ENCODE data around the gene KDM1B. TPM values are rescaled to one million over a fixed set of nuclear protein-coding genes. Genes with fewer than 3 reads are reported as not detected.
A peak's percentile ranks its signal among the peaks of the same experiment; 100 is the strongest.

The KDM1B gene
- total RNA-seq, 4 donors from 2014 or later, result 46.2 to 89.5 (median 70.8) TPM

- 29 to 30% methylated on average over 1 of the region's 1 CpG for WGBS, 2 donors
- no peak for DNase-seq
- Histone ChIP-seq H3K36me3 (no peaks in the 10 kb centered on the region), H3K9me3 (no peaks in the 10 kb centered on the region), H3K27me3 (no peaks in the 10 kb centered on the region), H3K4me1 (peaks cover 48 to 56% of the 10 kb centered on the region in 2 donors), H3K27ac (peak overlapping the region; percentile 88 to 93 (median 89)), H3K4me3 (replicated peaks in 1 of 3) (no peak overlapping the region)
- intact Hi-C loops (cut with DNase I), result no loop called here
- TF ChIP-seq CTCF (IDR thresholded peaks at IDR 0.05), result no peak
These were observed 30.4 kb downstream of the KDM1B start for GRCh38 chr6:18185624-18186023.

- intact Hi-C loops (cut with DNase I), result no loop called here
- Histone ChIP-seq H3K9me3 (no peaks in the 10 kb centered on the region), H3K4me1 (peaks cover 48 to 56% of the 10 kb centered on the region in 2 donors), H3K27ac (peak overlapping the region; percentile 88 to 98 (median 89)), H3K36me3 (peaks cover 0 to 2% of the 10 kb centered on the region in 2 donors), H3K27me3 (no peaks in the 10 kb centered on the region), H3K4me3 (replicated peaks in 1 of 3) (no peak overlapping the region)
- TF ChIP-seq POLR2A (IDR thresholded peaks at IDR 0.05), result peak in 1 of 2 donors; percentile 30
- no peak for TF ChIP-seq CTCF (IDR thresholded peaks at IDR 0.05)
- 11 to 23% methylated on average over 2 of the region's 2 CpGs for WGBS, 2 donors
- peak; percentile 95 to 96 for DNase-seq
These were observed 30.8 kb downstream of the KDM1B start for GRCh38 chr6:18186033-18186432.

- WGBS, 2 donors, result 53 to 65% methylated on average over 4 of the region's 4 CpGs
- no peak for TF ChIP-seq CTCF (IDR thresholded peaks at IDR 0.05)
- TF ChIP-seq POLR2A (IDR thresholded peaks at IDR 0.05), result no peak
These were observed 31.5 kb downstream of the KDM1B start for GRCh38 chr6:18186540-18187250.

GRCh38 chr6:18187701-18188100, 32.5 kb downstream of the KDM1B start:
- DNase-seq, result peak in 1 of 2 donors; percentile 29
- no peak for TF ChIP-seq POLR2A (IDR thresholded peaks at IDR 0.05)
- TF ChIP-seq CTCF (IDR thresholded peaks at IDR 0.05), result no peak
- Histone ChIP-seq H3K4me1 (peaks cover 40 to 51% of the 10 kb centered on the region in 2 donors), H3K27me3 (no peaks in the 10 kb centered on the region), H3K36me3 (peaks cover 0 to 6% of the 10 kb centered on the region in 2 donors), H3K9me3 (no peaks in the 10 kb centered on the region), H3K27ac (peak overlapping the region; percentile 87 to 98 (median 89)), H3K4me3 (replicated peaks in 1 of 3) (no peak overlapping the region)
- intact Hi-C loops (cut with DNase I), result no loop called here
- 77 to 81% methylated on average over 10 of the region's 10 CpGs for WGBS, 2 donors

More at GRCh38 chr6:18186540-18187250, 31.5 kb downstream of the KDM1B start:
- intact Hi-C loops (cut with DNase I), result no loop called here
- H3K27ac ChIP-seq, result peak overlapping the region; percentile 87 to 98 (median 89)
- H3K4me3 ChIP-seq (replicated peaks in 1 of 3), result no peak overlapping the region
- no peaks in the 10 kb centered on the region for H3K9me3 ChIP-seq
- H3K4me1 ChIP-seq, result peaks cover 44 to 56% of the 10 kb centered on the region in 2 donors
- no peaks in the 10 kb centered on the region for H3K27me3 ChIP-seq
- H3K36me3 ChIP-seq, result peaks cover 0 to 6% of the 10 kb centered on the region in 2 donors
- DNase-seq, result no peak

- TF ChIP-seq CTCF (IDR thresholded peaks at IDR 0.05) (no peak), POLR2A (IDR thresholded peaks at IDR 0.05) (no peak)
- Histone ChIP-seq H3K36me3 (peaks cover 0 to 6% of the 10 kb centered on the region in 2 donors), H3K9me3 (no peaks in the 10 kb centered on the region), H3K4me3 (replicated peaks in 1 of 3) (no peak overlapping the region), H3K27me3 (no peaks in the 10 kb centered on the region), H3K27ac (peak overlapping the region in 2 of 3 donors; percentile 87 to 98), H3K4me1 (peaks cover 35 to 41% of the 10 kb centered on the region in 2 donors)
- DNase-seq, result no peak
- intact Hi-C loops (cut with DNase I), result no loop called here
- WGBS, 2 donors, result 96% methylated on average over 2 of the region's 2 CpGs
These were observed 34.0 kb downstream of the KDM1B start for GRCh38 chr6:18189196-18189595.

Measured in thyroid gland (tissue), 4 donors.